Stimulated activated CD8-positive, alpha-beta memory T cell treated with anti-CD3 and anti-CD28 coated beads, Interleukin-12 subunit alpha, Interleukin-12 subunit beta, amount 100 ng/mL, for 24 hours (primary cell): ENCODE measurements around the gene CCDC47.

Experiments used
- DNase-seq: peaks from one replicate; pipeline ENCODE4 v3.0.0-alpha.2; 2020; ENCODE audit errors: extremely low read depth

The CCDC47 gene

GRCh38 chr17:63698886-63699637, 74.3 kb downstream of the CCDC47 start:
- DNase-seq, result peak; percentile 67

GRCh38 chr17:63698381-63698885, 75.0 kb downstream of the CCDC47 start:
- no peak for DNase-seq

- peak; percentile 39 for DNase-seq
Measured at GRCh38 chr17:63697341-63698286, 75.8 kb downstream of the CCDC47 start.

GRCh38 chr17:63696381-63696961, 76.9 kb downstream of the CCDC47 start:
- no peak for DNase-seq

- DNase-seq, result no peak
Measured at GRCh38 chr17:63695889-63696288, 77.5 kb downstream of the CCDC47 start.
